GM12875 (cell line): ENCODE data around the gene GANC.
"Not testable (repeated sequence)": the region's sequence is repeated elsewhere in the genome, so short reads cannot be mapped to it uniquely, and the experiment has no call there.

Experiments
- H3K4me3 ChIP-seq: one replicate; pipeline ENCODE4 v1.5.1; 2011; ENCODE audit warnings: low read depth, low read length, control low read depth
- CTCF ChIP-seq: IDR thresholded peaks from 2 replicates; pipeline ENCODE4 v1.5.1; 2011; ENCODE audit warnings: low read depth, mild to moderate bottlenecking, control low read depth, inconsistent platforms, low read length, moderate library complexity, borderline replicate concordance; ENCODE audit not compliant: insufficient read depth

GANC gene

DNA sequence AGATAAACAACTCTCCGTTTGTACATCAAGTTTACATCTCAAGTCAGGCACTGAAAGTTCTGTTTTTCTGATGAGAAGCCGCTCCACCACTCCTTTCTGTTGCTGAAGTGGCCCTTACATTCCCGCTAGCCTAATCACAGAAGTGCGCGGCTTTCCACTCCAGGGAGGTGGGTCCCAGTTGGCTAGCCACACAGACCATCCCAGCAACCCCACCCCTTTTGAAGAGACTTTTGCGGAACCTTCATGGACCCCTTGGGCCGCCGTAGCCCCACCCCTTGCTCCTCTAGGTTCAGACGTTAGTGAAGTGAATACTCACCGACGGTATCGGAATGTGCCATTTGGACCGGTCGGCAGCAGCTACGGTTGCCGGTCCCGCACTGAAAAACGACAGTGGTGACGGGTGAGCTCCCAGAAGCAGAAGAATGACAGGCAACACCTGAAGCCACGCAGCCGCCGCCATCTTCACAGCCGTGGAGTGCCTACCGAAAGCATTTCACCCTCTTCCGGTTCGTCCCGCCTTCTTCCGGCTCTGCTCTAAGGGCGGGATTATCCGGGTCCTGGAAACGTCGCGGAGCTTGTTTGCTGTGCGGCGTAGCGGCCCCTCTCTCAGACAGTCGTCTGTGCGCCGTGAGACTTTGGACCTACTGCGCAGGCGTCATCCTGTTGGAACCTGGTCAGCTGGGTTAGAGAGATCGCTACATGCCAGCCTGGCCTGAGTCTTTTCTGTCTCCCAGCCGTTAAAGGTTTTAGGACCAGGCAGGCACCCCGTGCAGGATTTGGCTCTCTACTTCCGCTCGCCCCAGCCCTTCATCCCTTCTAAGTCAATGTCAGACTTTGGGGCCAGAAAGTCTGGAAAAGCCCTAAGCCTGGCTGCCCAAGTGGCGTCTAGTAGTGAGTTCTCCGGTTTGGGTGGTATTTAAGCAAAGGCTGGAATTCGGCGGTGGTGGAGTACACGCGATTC lies at the start of gene GANC, which contains the start of gene TMEM87A:
TSS of gene GANC (plus strand) at position 263 of the 961 bp plus-strand sequence. CDS start 1,281 bp downstream, outside the sequence.
TSS of gene TMEM87A (minus strand) at position 495 of the 961 bp plus-strand sequence. CDS start at position 460, 35 bp downstream.
- no peak for TF ChIP-seq CTCF
- H3K4me3 ChIP-seq: peak within 1 kb of the TSS; percentile 81

DNA sequence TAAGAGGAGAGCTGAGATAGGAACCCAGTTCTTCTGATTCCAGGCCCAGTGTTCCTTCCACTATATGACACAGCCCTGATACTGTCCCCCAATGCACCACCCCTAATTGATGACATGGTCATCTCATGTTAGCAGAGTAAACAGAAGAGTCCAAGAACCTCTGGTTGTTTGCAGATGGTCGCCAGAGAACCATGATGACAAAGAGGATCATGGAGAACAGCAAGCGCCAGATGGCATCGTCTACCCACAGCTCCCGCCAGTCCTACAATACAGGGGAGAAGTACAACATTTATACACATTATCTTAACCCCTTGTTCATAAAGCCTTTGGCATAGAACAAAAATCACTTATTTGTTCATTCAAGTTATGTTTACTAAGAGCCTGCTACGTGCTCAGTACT lies 46.4 kb upstream of the GANC start:
- TF ChIP-seq CTCF: no peak
- no peak overlapping the region for H3K4me3 ChIP-seq

DNA sequence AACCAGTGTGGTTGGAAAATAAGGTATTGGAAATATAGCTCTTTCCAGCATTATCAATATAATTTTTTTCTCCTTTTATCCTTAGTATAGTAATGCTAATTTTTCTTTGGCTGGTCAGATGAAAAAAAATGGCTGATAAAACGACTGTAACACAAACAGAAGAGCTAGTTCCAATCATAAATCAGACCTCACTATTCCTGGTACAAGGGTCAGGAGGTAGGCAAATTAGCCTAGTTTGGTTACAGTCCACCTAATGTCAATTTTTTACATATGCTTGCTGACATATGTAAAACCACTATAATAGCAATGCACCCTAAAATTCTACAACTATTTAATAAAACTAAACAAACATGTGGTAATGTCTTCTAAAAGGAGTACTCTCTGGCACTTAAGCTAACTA lies 45.0 kb upstream of the GANC start:
- TF ChIP-seq CTCF: no peak
- H3K4me3 ChIP-seq: no peak overlapping the region

GRCh38 chr15:42228981-42229380 lies 44.0 kb upstream of the GANC start:
- not testable (repeated sequence) for H3K4me3 ChIP-seq

DNA sequence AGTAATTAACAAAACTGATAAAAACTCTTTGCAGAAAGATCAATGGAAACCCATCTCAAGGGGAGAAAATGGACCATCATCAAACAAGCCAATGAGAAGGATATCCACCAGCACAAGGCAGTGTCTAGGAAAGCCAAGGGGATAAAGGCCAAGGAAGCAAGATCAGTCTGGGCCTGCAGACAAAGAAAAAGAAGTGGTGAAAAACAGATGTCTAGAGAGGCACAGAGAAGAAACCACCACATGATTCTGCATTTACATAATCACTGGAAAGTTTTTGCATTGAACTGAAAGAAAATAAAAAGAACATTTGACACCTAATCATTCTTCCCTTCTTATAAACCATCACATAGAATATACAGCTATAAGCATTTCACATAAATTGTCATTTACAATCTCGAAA lies 41.9 kb upstream of the GANC start:
- no peak for TF ChIP-seq CTCF
- H3K4me3 ChIP-seq: no peak overlapping the region

GRCh38 chr15:42232606-42233005 lies 40.4 kb upstream of the GANC start:
- no peak for TF ChIP-seq CTCF

GRCh38 chr15:42233107-42233506 lies 39.9 kb upstream of the GANC start:
- TF ChIP-seq CTCF: no peak
- H3K4me3 ChIP-seq: no peak overlapping the region

More at GRCh38 chr15:42232606-42233005, 40.4 kb upstream of the GANC start:
- no peak overlapping the region for H3K4me3 ChIP-seq
